ENCODE measurements around the gene CEPT1.

Gene CEPT1

GRCh38 chr1:111203681-111204200 lies 63.7 kb downstream of the CEPT1 start:
- TF ChIP-seq NFIC (IDR thresholded peaks at IDR 0.05) (no peak), EP300 (IDR thresholded peaks at IDR 0.05; ENCODE audit: borderline replicate concordance) (no peak), ZBTB7A (IDR thresholded peaks at IDR 0.05; ENCODE audit: low read depth) (no peak), YY1 (IDR thresholded peaks at IDR 0.05; ENCODE audit: low read depth) (no peak), REST (IDR thresholded peaks at IDR 0.05; ENCODE audit: low read depth) (no peak), FOXM1 (IDR thresholded peaks at IDR 0.05; ENCODE audit: borderline replicate concordance, low read depth) (no peak), TCF12 (IDR thresholded peaks at IDR 0.05; ENCODE audit: low read depth) (no peak), USF1 (IDR thresholded peaks at IDR 0.05) (no peak), CREB1 (IDR thresholded peaks at IDR 0.05; ENCODE audit: low read depth) (no peak), MAX (IDR thresholded peaks at IDR 0.05) (no peak), TEAD4 (IDR thresholded peaks at IDR 0.05) (no peak), TAF1 (IDR thresholded peaks at IDR 0.05; ENCODE audit: low read depth) (no peak), RAD21 (IDR thresholded peaks at IDR 0.05; ENCODE audit: low read depth) (no peak), EGR1 (IDR thresholded peaks at IDR 0.05) (no peak), CEBPB (IDR thresholded peaks at IDR 0.05) (no peak)

- TF ChIP-seq CREB1 (IDR thresholded peaks at IDR 0.05; ENCODE audit: low read depth) (no peak), TEAD4 (IDR thresholded peaks at IDR 0.05) (no peak), REST (IDR thresholded peaks at IDR 0.05; ENCODE audit: low read depth) (no peak), ZBTB7A (IDR thresholded peaks at IDR 0.05; ENCODE audit: low read depth) (no peak), RAD21 (IDR thresholded peaks at IDR 0.05; ENCODE audit: low read depth) (no peak), NFIC (IDR thresholded peaks at IDR 0.05) (no peak), USF1 (IDR thresholded peaks at IDR 0.05) (no peak), EGR1 (IDR thresholded peaks at IDR 0.05) (no peak), MAX (IDR thresholded peaks at IDR 0.05) (no peak), TCF12 (IDR thresholded peaks at IDR 0.05; ENCODE audit: low read depth) (no peak), EP300 (IDR thresholded peaks at IDR 0.05; ENCODE audit: borderline replicate concordance) (no peak), TAF1 (IDR thresholded peaks at IDR 0.05; ENCODE audit: low read depth) (no peak)
Observed at GRCh38 chr1:111204201-111204982, 64.4 kb downstream of the CEPT1 start.

GRCh38 chr1:111204983-111205713 lies 65.1 kb downstream of the CEPT1 start:
- TF ChIP-seq TEAD4 (IDR thresholded peaks at IDR 0.05) (no peak), TCF12 (IDR thresholded peaks at IDR 0.05; ENCODE audit: low read depth) (no peak), CREB1 (IDR thresholded peaks at IDR 0.05; ENCODE audit: low read depth) (no peak), CEBPB (IDR thresholded peaks at IDR 0.05) (no peak), FOXM1 (IDR thresholded peaks at IDR 0.05; ENCODE audit: borderline replicate concordance, low read depth) (no peak)

GRCh38 chr1:111205714-111206050 lies 65.7 kb downstream of the CEPT1 start:
- TF ChIP-seq EP300 (IDR thresholded peaks at IDR 0.05; ENCODE audit: borderline replicate concordance) (no peak), TAF1 (IDR thresholded peaks at IDR 0.05; ENCODE audit: low read depth) (no peak), REST (IDR thresholded peaks at IDR 0.05; ENCODE audit: low read depth) (no peak), EGR1 (IDR thresholded peaks at IDR 0.05) (no peak), CEBPB (IDR thresholded peaks at IDR 0.05) (no peak), ZBTB7A (IDR thresholded peaks at IDR 0.05; ENCODE audit: low read depth) (no peak), FOXM1 (IDR thresholded peaks at IDR 0.05; ENCODE audit: borderline replicate concordance, low read depth) (no peak), NFIC (IDR thresholded peaks at IDR 0.05) (no peak), CREB1 (IDR thresholded peaks at IDR 0.05; ENCODE audit: low read depth) (no peak), MAX (IDR thresholded peaks at IDR 0.05) (no peak), USF1 (IDR thresholded peaks at IDR 0.05) (no peak), TEAD4 (IDR thresholded peaks at IDR 0.05) (no peak), TCF12 (IDR thresholded peaks at IDR 0.05; ENCODE audit: low read depth) (no peak), YY1 (IDR thresholded peaks at IDR 0.05; ENCODE audit: low read depth) (no peak), RAD21 (IDR thresholded peaks at IDR 0.05; ENCODE audit: low read depth) (no peak)
